Left forelimb (tissue), 1 donor: ENCODE data around the gene IQCN.

Experiments
- DNase-seq: peaks from one replicate; pipeline ENCODE4 v3.0.0-alpha.2; 2018; ENCODE audit warnings: low spot score

The IQCN gene

DNA sequence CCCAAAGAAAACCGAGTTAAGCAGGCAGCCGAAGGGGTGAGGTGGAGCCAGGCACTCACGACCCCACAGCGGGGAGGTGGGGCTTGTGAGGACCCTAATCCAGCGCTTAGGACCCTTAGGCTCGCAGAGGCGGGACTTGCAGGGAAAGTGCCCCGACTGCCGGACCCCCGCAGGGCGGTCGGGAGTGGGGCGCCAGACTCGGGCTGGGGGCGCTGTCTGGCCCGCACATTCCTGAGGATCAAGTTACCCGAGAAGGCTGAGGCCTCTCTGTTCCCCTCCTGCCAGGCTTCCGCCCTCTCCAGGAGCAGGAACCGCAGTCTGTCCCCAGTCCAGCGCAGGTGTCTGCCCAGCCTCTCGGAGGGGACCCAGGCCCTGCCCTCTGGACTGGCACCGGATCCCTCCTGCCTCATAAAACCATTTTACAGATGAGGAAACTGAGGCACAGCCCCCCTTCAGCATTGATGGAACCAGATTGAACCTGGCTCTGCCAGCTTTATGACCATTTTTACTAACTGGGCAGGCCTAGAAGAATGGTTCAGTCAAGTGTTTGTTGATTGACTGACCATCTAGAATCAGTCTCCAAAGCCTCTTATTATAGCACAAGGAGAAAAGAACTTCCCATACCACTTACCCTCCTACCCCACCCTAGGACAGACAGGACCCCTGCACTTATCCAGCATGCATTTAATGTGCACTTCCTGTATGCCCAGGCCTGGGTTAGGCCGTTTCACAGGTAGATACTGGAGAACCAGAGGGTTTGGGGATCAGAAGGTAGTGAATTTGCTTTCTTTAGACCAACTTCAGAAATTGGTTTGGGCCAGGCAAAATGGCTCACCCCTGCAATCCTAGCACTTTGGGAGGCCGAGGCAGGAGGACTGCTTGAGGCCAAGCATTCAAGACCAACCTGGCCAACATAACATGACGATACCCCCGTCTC, 13.9 kb upstream of the IQCN start:
- no peak for DNase-seq

DNA sequence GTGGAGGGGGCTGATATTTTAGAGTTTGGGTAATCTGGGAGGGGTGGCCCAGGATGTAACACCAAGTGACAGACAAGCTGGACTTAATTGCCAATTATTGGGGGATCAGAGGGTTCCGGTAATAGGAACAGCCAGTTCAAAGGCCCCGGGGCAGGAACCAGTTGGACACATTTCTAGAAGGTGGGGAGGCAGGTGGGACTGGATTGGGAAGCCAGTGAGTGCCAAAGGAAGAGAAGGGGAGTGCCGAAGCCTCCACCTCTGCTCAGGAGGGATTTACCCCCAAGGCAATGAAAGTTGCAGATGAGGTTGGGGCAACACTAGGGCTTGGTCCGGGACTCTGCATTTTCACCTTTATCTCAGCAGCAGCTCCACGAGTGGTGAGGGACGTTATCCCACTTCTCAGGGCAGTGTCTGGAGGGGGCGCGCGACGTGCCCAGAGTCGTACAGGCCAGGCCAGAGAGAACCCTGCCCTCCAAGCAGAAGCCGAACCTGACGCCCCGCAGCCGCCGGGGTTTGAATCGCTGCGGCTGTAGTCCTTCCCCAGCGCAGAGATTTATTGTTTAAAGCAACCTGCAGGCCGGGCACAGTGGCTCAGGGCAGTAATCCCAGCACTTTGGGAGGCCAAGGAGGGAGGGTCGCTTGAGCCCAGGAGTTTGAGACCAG, 12.9 kb upstream of the IQCN start:
- DNase-seq: no peak

DNA sequence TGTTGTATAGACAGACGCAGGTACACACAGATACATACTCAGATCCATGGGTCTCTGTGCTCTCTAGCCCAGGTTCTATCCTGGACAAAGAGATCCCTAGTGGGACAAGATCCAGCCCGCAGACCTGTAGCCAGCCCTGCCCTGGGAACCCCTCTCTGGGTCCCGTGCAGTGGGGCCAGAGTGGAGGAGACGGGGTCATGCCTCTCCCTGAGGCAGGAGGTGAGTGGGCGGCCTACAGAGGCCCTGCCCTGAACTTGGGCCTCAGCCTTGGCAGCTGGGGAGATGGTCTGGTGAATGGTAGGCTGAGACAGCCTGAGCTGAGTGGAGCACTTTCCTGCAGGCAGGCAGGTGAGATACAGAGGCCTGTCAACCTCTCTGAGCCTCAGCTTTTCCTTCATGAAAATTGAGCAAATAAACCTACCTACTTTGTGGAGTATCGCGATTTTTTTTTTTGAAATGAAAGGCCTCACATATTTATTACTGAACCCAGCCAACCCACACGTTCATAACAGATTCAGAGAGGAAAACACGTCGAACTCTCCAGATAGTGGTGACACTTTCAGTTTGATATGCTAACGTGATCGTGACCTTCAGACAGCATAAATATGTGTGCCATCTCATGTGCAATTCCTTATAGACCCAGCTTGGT, 10.6 kb upstream of the IQCN start:
- no peak for DNase-seq

DNA sequence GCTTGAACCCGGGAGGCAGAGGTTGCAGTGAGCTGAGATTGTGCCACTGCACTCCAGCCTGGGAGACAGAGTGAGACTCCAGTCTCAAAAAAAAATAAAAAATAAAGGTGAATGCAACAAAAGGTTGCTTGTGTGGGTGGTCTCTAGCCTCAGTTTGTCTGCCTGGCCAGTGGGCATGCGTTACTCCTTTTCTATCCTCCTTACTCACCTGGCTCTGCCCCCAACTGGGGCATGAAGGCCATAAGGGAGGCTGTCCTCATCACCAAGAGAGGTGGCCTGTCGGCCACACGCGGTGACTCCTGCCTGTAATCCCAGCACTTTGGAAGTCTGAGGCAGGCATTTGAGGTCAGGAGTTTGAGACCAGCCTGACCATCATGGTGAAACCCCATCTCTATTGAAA, 9.1 kb upstream of the IQCN start:
- no peak for DNase-seq

- no peak for DNase-seq
Observed at GRCh38 chr19:18282788-18283141, 8.5 kb upstream of the IQCN start.

DNA sequence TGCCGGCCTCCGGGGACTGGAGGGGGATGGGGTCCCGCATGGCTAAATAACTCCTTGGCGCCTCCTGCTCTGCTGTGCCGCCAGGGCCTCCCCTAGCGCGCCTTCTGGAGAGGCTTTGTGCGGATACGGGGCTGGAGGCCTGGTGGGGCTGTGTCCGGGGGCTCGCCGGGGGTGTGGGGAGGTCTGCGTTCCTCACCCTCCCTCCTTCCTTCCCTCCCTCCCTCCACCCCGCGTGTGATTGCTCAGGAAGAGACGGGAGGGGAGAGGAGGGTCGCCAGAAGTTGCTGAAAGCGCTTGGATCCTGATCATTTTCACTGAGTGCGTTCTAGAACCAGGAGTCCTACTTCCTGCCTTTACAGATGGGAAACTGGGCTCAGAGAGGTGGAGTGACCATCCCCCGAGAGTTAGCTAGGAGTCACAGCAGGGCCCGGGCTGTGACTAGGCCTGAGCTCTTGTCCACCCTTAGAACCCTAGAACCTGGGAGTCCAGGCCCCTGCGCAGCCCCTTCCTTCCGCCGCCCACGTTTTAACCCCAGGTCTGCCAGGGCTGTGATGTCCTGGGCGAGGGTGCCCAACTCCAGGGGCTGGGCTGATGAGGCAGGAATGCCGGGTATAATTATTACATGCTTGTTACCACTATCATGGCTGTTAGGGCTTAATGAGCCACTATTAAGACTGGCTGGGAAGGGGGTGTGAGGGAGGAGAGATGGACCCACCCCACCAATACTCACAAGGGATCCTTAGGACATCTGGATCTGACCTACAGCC, 8.0 kb upstream of the IQCN start:
- no peak for DNase-seq

- DNase-seq: peak; percentile 99
Observed at GRCh38 chr19:18281082-18282020, 7.1 kb upstream of the IQCN start, which contains the start of gene JUND. Gene JUND, minus strand, starts transcription at chr19:18281622. Its CDS starts 138 bp downstream, at chr19:18281484.

GRCh38 chr19:18280247-18281081, 6.2 kb upstream of the IQCN start:
- peak; percentile 87 for DNase-seq

GRCh38 chr19:18279516-18280246, 5.4 kb upstream of the IQCN start:
- peak; percentile 96 for DNase-seq

- DNase-seq: no peak
Observed at GRCh38 chr19:18279266-18279515, 4.9 kb upstream of the IQCN start.

DNA sequence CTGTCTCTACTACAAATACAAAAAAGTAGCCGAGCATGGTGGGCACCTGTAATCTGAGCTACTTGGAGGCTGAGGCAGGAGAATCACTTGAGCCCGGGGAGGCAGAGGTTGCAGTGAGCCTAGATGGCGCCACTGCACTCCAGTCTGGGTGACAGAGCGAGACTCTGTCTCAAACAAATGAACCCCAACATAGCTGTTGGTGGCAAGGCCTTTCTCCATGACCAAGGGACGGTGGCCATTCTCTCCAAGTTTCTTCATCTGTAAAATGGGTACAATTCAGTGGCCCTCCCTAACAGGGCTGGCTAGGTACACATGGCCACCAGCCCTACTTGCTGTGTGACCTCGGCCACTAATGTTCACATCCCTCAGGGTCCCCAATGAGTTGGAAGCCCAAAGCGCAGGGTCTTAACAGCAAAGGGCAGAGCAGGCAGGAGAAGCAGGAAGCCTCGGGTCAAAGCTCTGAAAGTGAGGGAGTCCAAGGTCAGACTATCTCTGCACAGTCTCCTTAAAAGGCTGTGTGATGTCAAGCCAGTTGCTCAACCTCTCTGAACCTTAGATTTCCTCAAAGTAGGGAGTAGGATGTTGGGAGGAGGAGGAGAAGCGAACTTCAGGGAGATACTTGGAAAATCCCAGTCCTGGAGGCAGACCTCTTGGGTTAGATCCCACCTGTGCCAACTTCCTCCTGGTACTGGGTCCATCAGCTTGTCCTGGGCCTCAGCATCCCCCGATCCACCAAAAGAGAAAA, 4.4 kb upstream of the IQCN start:
- no peak for DNase-seq

DNA sequence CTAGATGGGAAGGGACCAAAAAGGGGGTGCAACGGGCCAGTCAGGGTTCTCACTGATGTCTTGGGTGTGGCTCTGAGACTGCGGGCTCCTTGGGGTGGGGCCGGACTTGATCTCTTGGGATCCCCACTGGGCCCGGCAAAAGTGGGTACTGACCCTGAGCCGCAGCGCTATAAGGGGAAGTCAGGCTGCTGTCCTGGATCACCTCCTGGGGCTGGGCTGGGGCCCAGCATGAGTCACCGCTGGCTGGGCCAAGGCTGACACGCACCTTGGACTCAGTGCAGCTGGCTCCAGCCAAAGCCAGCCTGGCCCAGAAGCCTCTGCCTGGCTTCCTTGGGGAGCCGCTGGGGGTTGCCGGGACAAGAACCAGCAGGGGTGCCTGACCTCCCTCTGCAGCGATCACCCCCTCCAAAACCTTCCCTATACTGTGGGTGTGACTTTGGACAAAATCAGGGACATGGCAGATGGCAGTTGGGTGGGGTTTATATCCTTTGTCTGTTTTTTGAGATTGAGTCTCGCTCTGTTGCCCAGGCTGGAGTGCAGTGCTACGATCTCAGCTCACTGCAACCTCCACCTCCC, 617 bp upstream of the IQCN start:
- peak; percentile 93 for DNase-seq

- DNase-seq: no peak
Observed at GRCh38 chr19:18273561-18274218, 562 bp downstream of the IQCN start.

GRCh38 chr19:18271433-18271841, 2.8 kb downstream of the IQCN start:
- no peak for DNase-seq

- DNase-seq: no peak
Observed at GRCh38 chr19:18270326-18270725, 3.9 kb downstream of the IQCN start.

DNA sequence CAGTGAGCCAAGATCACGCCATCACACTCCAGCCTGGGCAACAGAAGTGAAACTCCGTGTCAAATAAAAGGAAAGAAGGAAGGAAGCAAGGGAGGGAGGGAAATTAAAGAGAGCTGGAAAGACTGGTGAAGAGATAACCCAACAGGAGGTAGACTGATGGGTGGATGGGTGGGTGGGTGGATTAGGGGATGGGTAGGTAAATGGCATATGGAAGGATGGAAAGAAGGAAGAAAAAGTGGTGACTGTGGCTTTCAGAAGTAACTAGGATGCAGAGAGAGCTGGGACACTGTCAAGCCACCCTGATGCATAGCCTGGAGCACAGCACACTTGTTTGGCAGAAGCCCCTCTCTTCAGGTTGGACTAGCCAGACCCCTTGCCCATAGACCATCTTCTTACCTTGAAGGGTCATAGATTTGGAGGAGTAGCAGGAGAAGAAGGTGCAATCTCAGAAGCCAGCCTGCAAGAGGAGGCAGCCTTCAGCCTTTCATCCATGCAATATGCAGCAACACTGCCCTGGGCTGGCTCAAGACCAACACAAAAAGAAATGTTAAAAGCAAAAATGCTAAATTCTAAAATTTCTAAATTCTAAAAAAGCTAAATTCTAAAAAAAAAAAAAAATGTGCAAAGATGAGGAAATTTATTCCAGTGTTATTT, 5.1 kb downstream of the IQCN start:
- DNase-seq: no peak
